ENCODE data around the gene S100A2.

DNA sequence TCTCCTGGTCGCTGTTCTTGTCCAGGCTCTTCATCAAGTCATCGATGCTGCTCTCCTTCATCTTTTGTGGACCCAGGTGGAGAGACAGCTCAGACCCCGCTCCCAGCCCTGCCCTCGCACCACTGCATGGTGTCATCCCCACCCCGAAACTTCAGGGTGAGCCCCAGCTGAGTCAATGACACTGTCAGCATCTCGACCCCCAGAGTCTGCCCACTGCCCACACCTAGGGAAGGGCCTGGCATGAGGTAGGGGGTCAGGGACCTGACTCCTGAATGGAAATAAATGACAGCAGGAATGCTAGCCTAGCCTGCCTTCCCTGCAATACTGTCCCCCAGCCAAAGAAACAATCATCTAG, 28.3 kb downstream of the S100A2 start:
- TF ChIP-seq GABPA (IDR thresholded peaks at IDR 0.05; ENCODE audit: low read depth) = no peak
- TF ChIP-seq, protein P1, sequence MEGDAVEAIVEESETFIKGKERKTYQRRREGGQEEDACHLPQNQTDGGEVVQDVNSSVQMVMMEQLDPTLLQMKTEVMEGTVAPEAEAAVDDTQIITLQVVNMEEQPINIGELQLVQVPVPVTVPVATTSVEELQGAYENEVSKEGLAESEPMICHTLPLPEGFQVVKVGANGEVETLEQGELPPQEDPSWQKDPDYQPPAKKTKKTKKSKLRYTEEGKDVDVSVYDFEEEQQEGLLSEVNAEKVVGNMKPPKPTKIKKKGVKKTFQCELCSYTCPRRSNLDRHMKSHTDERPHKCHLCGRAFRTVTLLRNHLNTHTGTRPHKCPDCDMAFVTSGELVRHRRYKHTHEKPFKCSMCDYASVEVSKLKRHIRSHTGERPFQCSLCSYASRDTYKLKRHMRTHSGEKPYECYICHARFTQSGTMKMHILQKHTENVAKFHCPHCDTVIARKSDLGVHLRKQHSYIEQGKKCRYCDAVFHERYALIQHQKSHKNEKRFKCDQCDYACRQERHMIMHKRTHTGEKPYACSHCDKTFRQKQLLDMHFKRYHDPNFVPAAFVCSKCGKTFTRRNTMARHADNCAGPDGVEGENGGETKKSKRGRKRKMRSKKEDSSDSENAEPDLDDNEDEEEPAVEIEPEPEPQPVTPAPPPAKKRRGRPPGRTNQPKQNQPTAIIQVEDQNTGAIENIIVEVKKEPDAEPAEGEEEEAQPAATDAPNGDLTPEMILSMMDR (IDR thresholded peaks at IDR 0.05; ENCODE audit: insufficient read depth, low read length) = no peak

Measured in HL-60 (cell line).